Vagina (tissue), 2 donors: ENCODE data around the gene DPP10.

Source experiments
- CTCF ChIP-seq, 3 experiments: fragments of 450-650 bp in 2 of 3; fragments of 200-600 bp in 1 of 3; sonication (generic) in 1 of 3; IDR thresholded peaks; one replicate each; pipeline ENCODE4 v1.5.1; 2017 to 2019; ENCODE audit warnings: antibody characterized with exemption in 3 of 3, mild to moderate bottlenecking in 2 of 3, moderate library complexity in 2 of 3
- POLR2A ChIP-seq, 2 donors: fragments of 450-650 bp; IDR thresholded peaks; one replicate each; pipeline ENCODE4 v1.6.1; 2017; ENCODE audit warnings: antibody characterized with exemption in 2 of 2, mild to moderate bottlenecking in 2 of 2, moderate library complexity in 2 of 2
- POLR2AphosphoS5 ChIP-seq, 2 donors: sonication (generic); formaldehyde crosslinking; IDR thresholded peaks; one replicate each; pipeline ENCODE4 v1.9.0; 2017; ENCODE audit warnings: antibody characterized with exemption in 2 of 2, mild to moderate bottlenecking in 2 of 2, low read depth in 1 of 2; ENCODE audit not compliant: insufficient read depth in 1 of 2

GRCh38 chr2:114610677-114611076 is 168.2 kb downstream of the DPP10 start:
- TF ChIP-seq CTCF (IDR thresholded peaks at IDR 0.05) (no peak), POLR2A (IDR thresholded peaks at IDR 0.05) (no peak), POLR2AphosphoS5 (IDR thresholded peaks at IDR 0.05; ENCODE audit: insufficient read depth in 1 of 2, low read depth in 1 of 2) (no peak)
